GM23248 (cell line): ENCODE data around the gene CD63.

Source experiments
- EZH2 ChIP-seq: fragments of 200-600 bp; sonication (generic); IDR thresholded peaks from 2 replicates; pipeline ENCODE4 v1.6.1; 2018; ENCODE audit warnings: antibody characterized with exemption, mild to moderate bottlenecking; ENCODE audit not compliant: insufficient read depth, poor library complexity, severe bottlenecking
- EZH2phosphoT487 ChIP-seq: fragments of 200-600 bp; sonication (generic); IDR thresholded peaks from 2 replicates; pipeline ENCODE4 v1.6.1; 2018; ENCODE audit warnings: antibody characterized with exemption, moderate library complexity, mild to moderate bottlenecking, low read depth; ENCODE audit not compliant: insufficient read depth

GRCh38 chr12:55760663-55761062, 31.9 kb upstream of the CD63 start:
- TF ChIP-seq EZH2: no peak
- TF ChIP-seq EZH2phosphoT487: no peak
